Left lung (tissue), 10 donors: Measurements from ENCODE around the gene TCEA2. TPM values are rescaled to one million over a fixed set of nuclear protein-coding genes. Genes with fewer than 3 reads are reported as not detected.

Experiments
- ATAC-seq: fragments of 200-7000 bp; cut with Tn5 transposase; one replicate; pipeline ENCODE4 v1.9.1; 2020; ENCODE audit warnings: moderate library complexity
- DNase-seq, 4 donors: peaks; one replicate each; pipeline ENCODE4 v3.0.0-alpha.2; 2013 to 2020
- H3K27ac ChIP-seq, 2 donors: fragments of 200-600 bp; sonication (generic) in 1 of 2; one replicate each; pipeline versions ENCODE4 v1.5.0 to v1.8.0; 2020 to 2021
- H3K27me3 ChIP-seq, 2 donors: fragments of 200-600 bp; sonication (generic) in 1 of 2; one replicate each; pipeline versions ENCODE4 v1.5.0 to v1.8.0; 2020 to 2021
- H3K36me3 ChIP-seq, 2 donors: fragments of 200-600 bp; sonication (generic) in 1 of 2; one replicate each; pipeline versions ENCODE4 v1.5.0 to v1.8.0; 2020 to 2021
- H3K4me1 ChIP-seq, 2 donors: fragments of 200-600 bp; one replicate each; pipeline ENCODE4 v1.8.0; 2021
- H3K4me3 ChIP-seq, 2 donors: fragments of 200-600 bp; sonication (generic) in 1 of 2; one replicate each; pipeline versions ENCODE4 v1.5.0 to v1.8.0; 2020 to 2021; ENCODE audit warnings: mild to moderate bottlenecking in 1 of 2
- H3K9me3 ChIP-seq, 2 donors: fragments of 200-600 bp; sonication (generic) in 1 of 2; one replicate each; pipeline versions ENCODE4 v1.5.0 to v1.8.0; 2020 to 2021
- intact Hi-C, 2 donors: fragments of 100-400 bp; cut with DNase I; formaldehyde crosslinking; loops; one replicate each; pipeline versions ENCODE4 v1.11.2 to v1.14.2; 2022
- polyA plus RNA-seq, 6 donors: library from polyadenylated mRNA; unstranded; fragments of 120-200 nt; gene quantifications; one replicate each; pipeline ENCODE4 v1.2.1, GENCODE V29; 2013; ENCODE audit not compliant: insufficient read length in 6 of 6
- total RNA-seq, 2 donors: library from RNA; stranded (reverse); fragmentation: NEBNext Ultra II Directional; extraction: Animal tissue kit (Norgen Biotek cat#: 25700); gene quantifications; one replicate each; pipeline ENCODE4 v1.2.1, GENCODE V29; 2021
- TF ChIP-seq, protein P1 (sequence below), 2 donors: fragments of 200-600 bp; sonication (generic) in 1 of 2; IDR thresholded peaks; one replicate each; pipeline versions ENCODE4 v1.5.0 to v1.8.0; 2021; ENCODE audit warnings: antibody characterized with exemption in 2 of 2
- donor health status: DM: no; HTN: yes; CAD: no.
- donor health status: DM: no; HTN: no; CAD: no.

Gene TCEA2
- total and polyA plus RNA-seq, 8 donors, result 31.2 to 93.0 (median 75.9) TPM

DNA sequence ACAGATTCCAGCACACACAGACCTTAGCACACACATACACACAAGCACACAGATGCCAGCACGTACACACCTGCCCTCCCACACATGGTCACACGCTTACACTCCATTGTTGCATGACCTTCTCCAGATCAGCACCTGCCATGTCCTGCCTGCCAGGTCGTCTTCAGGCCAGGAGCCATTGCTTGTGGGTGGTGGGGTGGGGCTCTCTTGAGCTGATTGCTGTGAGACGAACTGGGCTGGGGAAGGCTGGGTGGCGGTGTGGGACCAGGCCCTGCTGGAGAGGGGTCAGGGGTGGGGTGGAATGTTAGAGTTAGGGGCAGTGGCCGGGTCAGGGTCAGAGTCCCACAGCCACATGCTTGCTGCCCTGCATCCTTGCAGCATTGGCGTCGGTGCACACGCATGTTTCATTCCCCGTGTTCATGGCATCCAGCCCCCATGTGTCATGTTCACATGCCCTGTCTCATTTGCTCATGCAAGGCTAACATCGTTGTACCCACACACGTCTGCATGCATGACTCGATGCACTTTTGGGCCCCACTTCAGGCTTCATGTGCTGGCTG is 50.9 kb downstream of the TCEA2 start:
- no peak for ATAC-seq
- H3K4me3 ChIP-seq, result no peak overlapping the region
- intact Hi-C loops, result no loop called here
- no peaks in the 10 kb centered on the region for H3K27me3 ChIP-seq
- TF ChIP-seq, protein P1, sequence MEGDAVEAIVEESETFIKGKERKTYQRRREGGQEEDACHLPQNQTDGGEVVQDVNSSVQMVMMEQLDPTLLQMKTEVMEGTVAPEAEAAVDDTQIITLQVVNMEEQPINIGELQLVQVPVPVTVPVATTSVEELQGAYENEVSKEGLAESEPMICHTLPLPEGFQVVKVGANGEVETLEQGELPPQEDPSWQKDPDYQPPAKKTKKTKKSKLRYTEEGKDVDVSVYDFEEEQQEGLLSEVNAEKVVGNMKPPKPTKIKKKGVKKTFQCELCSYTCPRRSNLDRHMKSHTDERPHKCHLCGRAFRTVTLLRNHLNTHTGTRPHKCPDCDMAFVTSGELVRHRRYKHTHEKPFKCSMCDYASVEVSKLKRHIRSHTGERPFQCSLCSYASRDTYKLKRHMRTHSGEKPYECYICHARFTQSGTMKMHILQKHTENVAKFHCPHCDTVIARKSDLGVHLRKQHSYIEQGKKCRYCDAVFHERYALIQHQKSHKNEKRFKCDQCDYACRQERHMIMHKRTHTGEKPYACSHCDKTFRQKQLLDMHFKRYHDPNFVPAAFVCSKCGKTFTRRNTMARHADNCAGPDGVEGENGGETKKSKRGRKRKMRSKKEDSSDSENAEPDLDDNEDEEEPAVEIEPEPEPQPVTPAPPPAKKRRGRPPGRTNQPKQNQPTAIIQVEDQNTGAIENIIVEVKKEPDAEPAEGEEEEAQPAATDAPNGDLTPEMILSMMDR (IDR thresholded peaks at IDR 0.05), result no peak
- H3K4me1 ChIP-seq, result no peaks in the 10 kb centered on the region
- H3K36me3 ChIP-seq, result no peaks in the 10 kb centered on the region
- H3K27ac ChIP-seq, result no peak overlapping the region
- DNase-seq, result peak in 2 of 4 donors; percentile 21 to 48
- H3K9me3 ChIP-seq, result no peaks in the 10 kb centered on the region

GRCh38 chr20:64114356-64114971 is 51.5 kb downstream of the TCEA2 start:
- intact Hi-C loops, result no loop called here
- Histone ChIP-seq H3K36me3 (no peaks in the 10 kb centered on the region), H3K9me3 (no peaks in the 10 kb centered on the region), H3K27ac (no peak overlapping the region), H3K4me1 (no peaks in the 10 kb centered on the region), H3K4me3 (no peak overlapping the region), H3K27me3 (no peaks in the 10 kb centered on the region)
- TF ChIP-seq, protein P1 (IDR thresholded peaks at IDR 0.05), result no peak
- ATAC-seq (no peak), DNase-seq (peak in 2 of 4 donors; percentile 16 to 52)

DNA sequence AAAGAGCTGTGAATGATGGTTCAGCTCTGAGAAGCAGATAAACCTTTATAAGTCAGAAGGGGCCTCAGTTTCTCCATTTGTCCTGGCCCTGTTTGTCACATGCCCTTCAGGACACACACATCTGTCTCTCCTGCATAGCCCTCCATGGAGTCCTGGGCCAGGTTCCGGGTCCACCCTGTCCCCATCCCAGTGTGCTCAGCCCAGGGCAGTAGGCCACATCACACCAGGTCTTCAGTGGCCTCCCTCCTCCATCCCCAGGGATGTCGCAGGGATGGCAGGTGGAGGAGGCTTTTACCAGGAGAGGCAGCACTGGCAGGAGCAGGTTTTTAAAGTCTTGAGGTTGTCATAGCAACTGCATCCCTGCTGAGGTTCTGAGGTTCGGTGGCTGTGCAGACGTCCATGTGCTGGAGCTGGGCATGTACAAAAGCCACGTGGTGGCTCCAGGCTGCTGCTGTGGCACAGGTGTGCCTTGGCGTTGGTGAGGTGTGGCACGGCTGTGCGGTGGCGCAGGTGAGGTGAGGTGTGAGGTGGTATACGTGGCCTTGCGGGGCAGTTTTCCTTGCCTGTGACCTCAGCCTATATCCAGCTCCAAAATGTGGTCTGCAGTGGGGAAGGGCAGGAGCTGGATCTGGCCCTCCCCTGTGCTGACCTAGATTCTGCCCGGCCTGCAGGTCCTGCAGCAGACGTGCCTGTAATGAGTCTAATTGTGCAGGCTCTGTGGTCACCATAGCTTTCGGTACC is 52.3 kb downstream of the TCEA2 start:
- intact Hi-C loops, result no loop called here

DNA sequence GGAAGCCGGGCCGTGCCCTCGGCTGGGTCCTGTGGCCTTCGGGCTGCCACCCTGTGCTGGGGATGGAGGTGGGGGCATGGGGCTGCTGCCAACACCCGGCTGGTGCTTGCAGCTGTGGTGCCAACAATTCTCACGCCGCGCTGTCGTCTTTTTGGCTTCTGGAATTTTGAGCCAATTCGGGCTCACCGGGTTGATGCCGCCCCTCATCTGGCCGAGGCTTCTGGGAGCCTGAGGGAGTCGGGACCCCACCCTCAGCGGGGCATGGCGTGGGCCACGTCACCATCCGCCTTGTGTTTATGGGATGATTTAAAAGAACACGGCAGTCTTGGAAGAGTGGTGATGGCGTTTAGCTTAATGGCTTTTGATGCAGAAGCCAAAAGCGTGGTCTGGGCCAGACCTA is 53.0 kb downstream of the TCEA2 start:
- intact Hi-C loops, result no loop called here
- TF ChIP-seq, protein P1 (IDR thresholded peaks at IDR 0.05), result no peak
- Histone ChIP-seq H3K4me1 (peaks cover 0 to 11% of the 10 kb centered on the region in 2 donors), H3K9me3 (no peaks in the 10 kb centered on the region), H3K36me3 (no peaks in the 10 kb centered on the region), H3K27ac (no peak overlapping the region), H3K4me3 (no peak overlapping the region), H3K27me3 (peaks cover 0 to 4% of the 10 kb centered on the region in 2 donors)
- DNase-seq (peak in 2 of 4 donors; percentile 19 to 70), ATAC-seq (no peak)

More for the DNA sequence above, 52.3 kb downstream of the TCEA2 start:
- DNase-seq (peak in 2 of 4 donors; percentile 18 to 53), ATAC-seq (no peak)
- Histone ChIP-seq H3K4me3 (no peak overlapping the region), H3K27me3 (no peaks in the 10 kb centered on the region), H3K27ac (no peak overlapping the region), H3K36me3 (no peaks in the 10 kb centered on the region), H3K9me3 (no peaks in the 10 kb centered on the region), H3K4me1 (peaks cover 0 to 8% of the 10 kb centered on the region in 2 donors)
- TF ChIP-seq, protein P1 (IDR thresholded peaks at IDR 0.05), result no peak
